Testis (tissue), 3 donors: ENCODE results near the gene PAX8. TPM values are rescaled to one million over a fixed set of nuclear protein-coding genes. Genes with fewer than 3 reads are reported as not detected.

Source experiments
- DNase-seq: peaks from one replicate; pipeline ENCODE4 v3.0.0-alpha.2; 2019
- H3K27ac ChIP-seq, 2 donors: fragments of 200-600 bp; sonication (generic); one replicate each; pipeline ENCODE4 v1.5.1; 2019
- H3K27me3 ChIP-seq: fragments of 200-600 bp; sonication (generic); one replicate; pipeline ENCODE4 v1.5.1; 2019
- H3K36me3 ChIP-seq: fragments of 200-600 bp; sonication (generic); one replicate; pipeline ENCODE4 v1.5.1; 2017; ENCODE audit warnings: low read depth; ENCODE audit errors: missing control alignments
- H3K4me1 ChIP-seq: fragments of 200-600 bp; sonication (generic); one replicate; pipeline ENCODE4 v1.5.1; 2019
- H3K4me3 ChIP-seq, 2 donors: fragments of 200-600 bp; sonication (generic); one replicate each; pipeline ENCODE4 v1.5.1; 2017 to 2019
- H3K9me3 ChIP-seq: fragments of 200-600 bp; sonication (generic); one replicate; pipeline ENCODE4 v1.5.1; 2017
- POLR2A ChIP-seq: fragments of 450-650 bp; IDR thresholded peaks from one replicate; pipeline ENCODE4 v1.6.1; 2017; ENCODE audit warnings: antibody characterized with exemption, mild to moderate bottlenecking, moderate library complexity
- WGBS, 2 donors: methylation state at CpG; one replicate each; pipeline ENCODE4 v1.1.5; 2018; 5-methylcytosine and 5-hydroxymethylcytosine counted together
- intact Hi-C: fragments of 100-400 bp; cut with DNase I; formaldehyde crosslinking; loops from one replicate; pipeline ENCODE4 v1.15.1; 2023; ENCODE audit warnings: low total_unique reads
- polyA plus RNA-seq: library from polyadenylated mRNA; stranded (reverse); fragments of 350-450 nt; fragmentation: Illumina TruSeq; extraction: RNeasy Lipid Tissue Mini Kit (QIAGEN cat#74804); gene quantifications from one replicate; pipeline ENCODE4 v1.2.3, GENCODE V29; 2014; ENCODE audit warnings: low read depth, low replicate concordance; ENCODE audit not compliant: insufficient read depth
- total RNA-seq, 2 donors: library from RNA; depleted of rRNA; stranded (reverse); fragments of >200 nt; gene quantifications; one replicate each; pipeline ENCODE4 v1.2.3, GENCODE V29; 2016
- TF ChIP-seq, protein P1 (sequence below), 3 experiments: fragments of 450-650 bp in 2 of 3; fragments of 200-600 bp in 1 of 3; sonication (generic) in 1 of 3; IDR thresholded peaks; one replicate each; pipeline ENCODE4 v1.5.1; 2016 to 2019; ENCODE audit warnings: antibody characterized with exemption in 3 of 3, mild to moderate bottlenecking in 2 of 3, moderate library complexity in 1 of 3

The PAX8 gene
- total and polyA plus RNA-seq, 3 donors from 2014 or later, result 4.7 to 22.3 (median 5.4) TPM

DNA sequence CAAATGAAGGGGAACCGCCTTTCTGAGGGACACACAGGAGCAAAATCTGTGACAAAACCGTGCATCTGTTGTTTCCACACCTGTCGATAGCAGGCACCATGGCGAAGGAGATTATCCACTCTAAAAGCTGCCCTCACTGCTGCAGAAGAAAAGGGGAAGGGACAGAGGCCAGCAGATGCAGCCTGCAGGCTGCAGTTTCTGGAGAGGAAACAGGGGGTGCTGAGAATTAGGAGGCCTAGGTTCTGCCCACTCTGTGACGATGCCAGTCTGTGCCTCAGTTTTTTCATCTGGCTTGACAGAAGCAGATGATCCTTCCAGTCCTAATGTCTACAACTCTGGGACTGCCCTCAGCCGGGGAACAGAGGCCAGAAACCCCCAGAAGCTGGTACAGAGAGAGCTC, 17.7 kb downstream of the PAX8 start:
- Histone ChIP-seq H3K9me3 (no peaks in the 10 kb centered on the region), H3K36me3 (no peaks in the 10 kb centered on the region), H3K27me3 (no peaks in the 10 kb centered on the region), H3K4me1 (no peaks in the 10 kb centered on the region), H3K27ac (no peak overlapping the region), H3K4me3 (no peak overlapping the region)
- intact Hi-C loops, result no loop called here
- no peak for TF ChIP-seq POLR2A
- TF ChIP-seq, protein P1, sequence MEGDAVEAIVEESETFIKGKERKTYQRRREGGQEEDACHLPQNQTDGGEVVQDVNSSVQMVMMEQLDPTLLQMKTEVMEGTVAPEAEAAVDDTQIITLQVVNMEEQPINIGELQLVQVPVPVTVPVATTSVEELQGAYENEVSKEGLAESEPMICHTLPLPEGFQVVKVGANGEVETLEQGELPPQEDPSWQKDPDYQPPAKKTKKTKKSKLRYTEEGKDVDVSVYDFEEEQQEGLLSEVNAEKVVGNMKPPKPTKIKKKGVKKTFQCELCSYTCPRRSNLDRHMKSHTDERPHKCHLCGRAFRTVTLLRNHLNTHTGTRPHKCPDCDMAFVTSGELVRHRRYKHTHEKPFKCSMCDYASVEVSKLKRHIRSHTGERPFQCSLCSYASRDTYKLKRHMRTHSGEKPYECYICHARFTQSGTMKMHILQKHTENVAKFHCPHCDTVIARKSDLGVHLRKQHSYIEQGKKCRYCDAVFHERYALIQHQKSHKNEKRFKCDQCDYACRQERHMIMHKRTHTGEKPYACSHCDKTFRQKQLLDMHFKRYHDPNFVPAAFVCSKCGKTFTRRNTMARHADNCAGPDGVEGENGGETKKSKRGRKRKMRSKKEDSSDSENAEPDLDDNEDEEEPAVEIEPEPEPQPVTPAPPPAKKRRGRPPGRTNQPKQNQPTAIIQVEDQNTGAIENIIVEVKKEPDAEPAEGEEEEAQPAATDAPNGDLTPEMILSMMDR (IDR thresholded peaks at IDR 0.05), result no peak
- WGBS, 2 donors, result 72 to 77% methylated on average over 6 of the region's 6 CpGs
- DNase-seq, result no peak

DNA sequence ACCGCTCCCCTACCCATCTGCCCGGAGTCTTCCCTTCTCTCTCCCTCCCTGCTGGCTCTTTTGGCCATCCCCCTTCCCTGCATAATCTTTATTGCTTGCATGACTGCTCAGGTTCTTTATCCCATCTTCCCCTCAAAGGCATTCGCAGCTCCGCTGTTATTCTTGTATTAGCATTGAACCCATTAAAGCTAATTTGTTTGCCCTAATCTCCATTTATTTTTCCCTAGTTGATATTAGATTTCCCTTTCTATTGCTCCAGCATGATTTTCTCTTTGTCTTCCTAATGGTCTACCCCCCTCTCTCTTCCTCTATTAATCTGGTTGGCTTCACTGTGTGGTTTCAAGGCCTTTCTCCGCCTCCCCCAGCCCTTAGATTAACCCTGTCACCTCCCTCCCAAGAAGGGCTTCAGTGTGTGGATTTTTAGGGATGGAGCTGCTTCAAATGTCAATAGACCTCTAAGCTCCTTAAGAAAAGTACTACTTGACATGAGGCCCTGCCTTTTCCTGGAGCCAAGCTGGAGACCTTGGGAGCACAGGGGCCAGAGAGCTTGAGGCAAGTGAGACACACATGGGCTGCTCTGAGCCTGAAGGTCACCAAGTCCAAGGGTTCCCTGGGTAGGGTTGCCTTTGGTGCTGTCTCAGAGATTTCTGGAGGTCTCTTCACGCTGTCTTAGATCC, 20.1 kb downstream of the PAX8 start:
- Histone ChIP-seq H3K27ac (no peak overlapping the region), H3K9me3 (no peaks in the 10 kb centered on the region), H3K27me3 (no peaks in the 10 kb centered on the region), H3K4me3 (no peak overlapping the region), H3K4me1 (no peaks in the 10 kb centered on the region), H3K36me3 (no peaks in the 10 kb centered on the region)
- intact Hi-C loops, result no loop called here
- TF ChIP-seq, protein P1 (IDR thresholded peaks at IDR 0.05), result no peak
- no peak for TF ChIP-seq POLR2A
- WGBS, 2 donors, result 77 to 78% methylated on average over 5 to 6 of the region's 6 CpGs
- DNase-seq, result no peak

DNA sequence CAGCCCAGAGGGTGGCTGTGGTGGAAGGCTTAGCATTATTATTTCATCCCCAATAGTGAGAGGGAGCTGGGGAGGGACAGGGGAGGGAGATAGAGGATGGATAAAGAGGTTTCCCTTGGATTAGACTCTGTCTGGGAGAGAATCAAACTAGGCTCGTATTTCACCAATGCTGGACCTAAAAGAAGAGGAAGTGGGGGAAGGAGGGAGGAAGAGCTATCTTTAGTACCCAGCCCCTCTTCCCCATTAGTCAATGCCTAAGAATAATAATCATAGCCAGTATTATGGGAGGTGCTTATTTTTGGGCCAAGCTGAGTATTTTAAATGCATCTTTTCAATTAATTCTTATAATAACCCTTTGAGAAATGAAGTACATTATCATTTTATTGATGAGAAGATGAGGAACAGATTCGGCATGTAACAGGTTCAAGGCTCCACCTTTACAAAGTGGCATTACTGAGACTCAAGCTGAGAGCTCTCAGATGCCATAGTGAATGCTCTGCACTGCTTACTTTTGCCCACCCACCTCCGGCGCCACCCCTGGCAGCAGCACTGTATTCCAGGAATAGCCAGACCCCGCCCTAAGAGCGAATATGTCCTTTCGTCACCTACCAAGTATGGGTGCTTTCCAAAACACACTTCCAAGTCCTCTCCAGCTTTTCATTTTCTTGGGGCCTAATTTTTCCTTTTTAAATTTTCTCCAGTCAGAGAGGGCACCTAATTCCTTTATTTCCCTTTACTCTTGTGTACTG, 21.0 kb downstream of the PAX8 start:
- Histone ChIP-seq H3K9me3 (no peaks in the 10 kb centered on the region), H3K36me3 (no peaks in the 10 kb centered on the region), H3K4me1 (no peaks in the 10 kb centered on the region), H3K4me3 (no peak overlapping the region), H3K27ac (no peak overlapping the region), H3K27me3 (no peaks in the 10 kb centered on the region)
- TF ChIP-seq, protein P1 (IDR thresholded peaks at IDR 0.05), result no peak
- no peak for TF ChIP-seq POLR2A
- 84% methylated on average over 7 of the region's 7 CpGs for WGBS, 2 donors
- no peak for DNase-seq
- intact Hi-C loops, result no loop called here

DNA sequence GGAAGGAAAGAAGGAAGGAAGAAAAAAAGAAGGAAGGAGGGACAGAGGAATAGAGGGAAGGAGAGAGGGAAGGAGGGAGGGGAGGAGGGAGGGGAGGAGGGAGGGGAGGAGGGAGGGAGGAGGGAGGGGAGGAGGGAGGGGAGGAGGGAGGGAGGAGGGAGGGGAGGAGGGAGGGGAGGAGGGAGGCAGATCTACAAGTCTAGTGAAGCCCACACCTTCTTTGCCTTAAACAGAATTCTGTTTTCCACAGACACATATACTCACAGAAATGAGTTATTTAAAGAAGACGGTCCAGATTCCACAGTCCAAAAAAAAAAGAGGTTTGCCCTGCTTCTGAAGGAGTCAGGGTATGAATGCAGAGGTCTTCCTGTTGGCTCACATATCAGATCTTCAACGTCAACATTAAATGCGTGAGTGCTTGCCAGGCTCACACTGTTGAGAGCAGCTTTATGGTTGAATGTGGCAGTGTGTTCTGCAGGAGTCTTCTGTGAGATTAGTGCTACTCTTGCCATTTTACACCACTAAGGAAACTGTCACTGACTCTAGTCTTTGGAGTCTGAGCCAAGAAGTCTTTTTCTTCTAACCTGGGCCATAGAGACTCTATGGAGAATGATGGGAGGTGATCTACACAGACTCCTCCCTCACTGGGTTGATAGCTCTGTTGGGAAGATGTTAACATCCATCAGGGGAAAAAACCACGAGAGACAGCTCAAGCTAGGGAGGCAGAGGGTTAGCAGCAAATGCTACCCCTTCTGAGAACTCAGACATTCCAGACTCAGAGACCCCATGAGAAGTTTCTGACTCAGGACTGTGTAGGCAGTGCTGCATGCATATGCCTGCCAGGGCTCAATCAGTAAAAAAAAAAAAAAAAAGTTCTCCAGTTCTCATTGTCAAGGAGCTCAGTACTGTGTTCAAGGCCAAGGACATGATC, 23.3 kb downstream of the PAX8 start:
- no peaks in the 10 kb centered on the region for H3K27me3 ChIP-seq
- no peak overlapping the region for H3K4me3 ChIP-seq
- intact Hi-C loops, result no loop called here
- no peaks in the 10 kb centered on the region for H3K4me1 ChIP-seq
- TF ChIP-seq POLR2A, result no peak
- TF ChIP-seq, protein P1 (IDR thresholded peaks at IDR 0.05), result no peak
- H3K27ac ChIP-seq, result no peak overlapping the region
- no peak for DNase-seq
- H3K9me3 ChIP-seq, result no peaks in the 10 kb centered on the region
- H3K36me3 ChIP-seq, result no peaks in the 10 kb centered on the region
- WGBS, 2 donors, result 60 to 66% methylated on average over 4 of the region's 4 CpGs
